ENCODE results near the gene TOMT.

DNA sequence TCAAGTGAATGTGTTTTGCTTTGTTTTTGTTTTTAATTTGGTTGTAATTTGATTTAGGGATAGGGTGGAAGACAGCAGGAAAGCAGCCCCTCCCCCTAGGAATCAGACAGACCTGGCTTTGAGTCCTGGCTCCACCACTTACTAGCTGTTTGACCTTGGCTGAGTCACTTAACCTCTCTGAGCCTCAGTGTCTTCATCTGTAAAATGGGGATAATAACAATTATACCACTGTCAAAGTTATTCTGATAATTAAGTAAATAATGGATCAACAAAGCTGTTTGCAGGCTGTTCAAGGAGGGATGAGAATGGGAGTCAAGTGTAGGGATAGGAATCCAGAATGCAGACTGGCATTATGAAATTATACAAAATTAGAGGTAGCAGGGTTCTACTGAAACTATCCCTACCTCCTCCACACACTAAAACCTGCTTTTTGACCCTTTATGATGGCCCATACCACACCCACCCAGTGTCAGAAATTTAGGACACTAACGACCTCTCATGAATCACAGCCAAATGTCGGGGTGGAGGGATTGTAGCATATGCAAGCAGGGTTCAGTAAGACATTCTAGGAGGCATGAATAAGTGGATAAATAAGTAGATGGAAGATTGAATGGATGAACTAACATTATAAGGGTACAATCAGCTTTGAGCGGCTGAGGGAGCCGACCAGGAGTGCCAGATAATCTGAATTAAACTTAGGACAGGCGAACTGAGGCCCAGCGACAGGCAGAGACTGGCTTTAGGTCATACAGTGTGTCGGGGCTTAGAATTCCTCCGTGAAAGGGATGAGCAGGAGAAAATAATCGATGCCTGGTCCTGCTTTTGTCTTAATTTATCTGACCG, 5.8 kb downstream of the TOMT start:
- TF ChIP-seq POLR2A (IDR thresholded peaks at IDR 0.05), result no peak
- TF ChIP-seq, protein P1, sequence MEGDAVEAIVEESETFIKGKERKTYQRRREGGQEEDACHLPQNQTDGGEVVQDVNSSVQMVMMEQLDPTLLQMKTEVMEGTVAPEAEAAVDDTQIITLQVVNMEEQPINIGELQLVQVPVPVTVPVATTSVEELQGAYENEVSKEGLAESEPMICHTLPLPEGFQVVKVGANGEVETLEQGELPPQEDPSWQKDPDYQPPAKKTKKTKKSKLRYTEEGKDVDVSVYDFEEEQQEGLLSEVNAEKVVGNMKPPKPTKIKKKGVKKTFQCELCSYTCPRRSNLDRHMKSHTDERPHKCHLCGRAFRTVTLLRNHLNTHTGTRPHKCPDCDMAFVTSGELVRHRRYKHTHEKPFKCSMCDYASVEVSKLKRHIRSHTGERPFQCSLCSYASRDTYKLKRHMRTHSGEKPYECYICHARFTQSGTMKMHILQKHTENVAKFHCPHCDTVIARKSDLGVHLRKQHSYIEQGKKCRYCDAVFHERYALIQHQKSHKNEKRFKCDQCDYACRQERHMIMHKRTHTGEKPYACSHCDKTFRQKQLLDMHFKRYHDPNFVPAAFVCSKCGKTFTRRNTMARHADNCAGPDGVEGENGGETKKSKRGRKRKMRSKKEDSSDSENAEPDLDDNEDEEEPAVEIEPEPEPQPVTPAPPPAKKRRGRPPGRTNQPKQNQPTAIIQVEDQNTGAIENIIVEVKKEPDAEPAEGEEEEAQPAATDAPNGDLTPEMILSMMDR (IDR thresholded peaks at IDR 0.05), result no peak
- TF ChIP-seq POLR2AphosphoS5 (IDR thresholded peaks at IDR 0.05), result no peak
